HEK293 (cell line): ENCODE results near the gene SPINK4.

Source experiments
- ZNF510 ChIP-seq: fragments of 450-650 bp; formaldehyde crosslinking; IDR thresholded peaks from 2 replicates; pipeline ENCODE4 v1.5.1; 2018; ENCODE audit warnings: mild to moderate bottlenecking, missing genetic modification characterization, missing biosample characterization; ENCODE audit not compliant: insufficient replicate concordance
- TF ChIP-seq, protein P1 (sequence below): fragments of 450-650 bp; formaldehyde crosslinking; IDR thresholded peaks from 2 replicates; pipeline ENCODE4 v1.5.1; 2016; ENCODE audit warnings: missing biosample characterization, missing genetic modification characterization, low read depth

DNA sequence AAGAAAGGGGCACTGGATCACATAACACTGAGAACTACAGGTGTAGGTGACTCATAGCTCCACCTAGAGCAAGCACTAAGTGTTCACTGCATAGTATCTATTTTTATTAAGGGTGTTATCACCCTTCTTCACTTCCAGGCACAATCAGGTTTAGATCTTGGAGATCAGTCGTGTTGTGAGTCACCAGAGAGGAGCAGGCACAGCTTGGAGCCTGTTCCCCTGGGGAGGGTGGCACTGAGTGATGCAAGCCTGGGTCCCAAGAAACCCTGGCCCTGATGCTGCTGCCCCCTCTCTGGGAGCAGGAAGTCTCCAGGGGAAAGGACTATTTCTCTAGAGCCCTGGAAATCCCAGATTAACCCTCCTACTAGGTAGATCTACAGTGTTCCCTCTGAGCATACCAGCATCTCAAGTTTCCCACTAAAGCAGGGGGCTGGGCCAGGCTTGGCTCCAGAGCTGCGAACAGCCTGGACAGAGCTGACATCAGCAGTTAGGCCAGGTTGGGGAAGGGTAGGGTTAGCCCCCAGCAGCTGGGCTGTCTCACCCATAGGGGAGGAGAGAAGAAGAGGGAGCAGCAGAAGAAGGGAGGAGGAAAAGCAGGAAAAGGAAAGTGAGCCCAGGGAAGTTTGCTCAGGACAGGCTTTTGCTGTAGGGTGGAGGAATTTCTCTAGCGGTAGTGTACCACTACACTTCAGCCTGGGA is 28.1 kb upstream of the SPINK4 start:
- no peak for TF ChIP-seq ZNF510
- TF ChIP-seq, protein P1, sequence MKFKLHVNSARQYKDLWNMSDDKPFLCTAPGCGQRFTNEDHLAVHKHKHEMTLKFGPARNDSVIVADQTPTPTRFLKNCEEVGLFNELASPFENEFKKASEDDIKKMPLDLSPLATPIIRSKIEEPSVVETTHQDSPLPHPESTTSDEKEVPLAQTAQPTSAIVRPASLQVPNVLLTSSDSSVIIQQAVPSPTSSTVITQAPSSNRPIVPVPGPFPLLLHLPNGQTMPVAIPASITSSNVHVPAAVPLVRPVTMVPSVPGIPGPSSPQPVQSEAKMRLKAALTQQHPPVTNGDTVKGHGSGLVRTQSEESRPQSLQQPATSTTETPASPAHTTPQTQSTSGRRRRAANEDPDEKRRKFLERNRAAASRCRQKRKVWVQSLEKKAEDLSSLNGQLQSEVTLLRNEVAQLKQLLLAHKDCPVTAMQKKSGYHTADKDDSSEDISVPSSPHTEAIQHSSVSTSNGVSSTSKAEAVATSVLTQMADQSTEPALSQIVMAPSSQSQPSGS = no peak
